Mucosa of descending colon (tissue), 3 donors: ENCODE measurements around the gene PARP14. TPM values are rescaled to one million over a fixed set of nuclear protein-coding genes. Genes with fewer than 3 reads are reported as not detected.

ENCODE experiments used
- ATAC-seq: fragments of 200-7000 bp; cut with Tn5 transposase; one replicate; pipeline ENCODE4 v1.9.1; 2020; ENCODE audit warnings: mild to moderate bottlenecking, moderate library complexity
- DNase-seq, 3 donors: peaks; one replicate each; pipeline ENCODE4 v3.0.0-alpha.2; 2020
- H3K36me3 ChIP-seq: fragments of 200-600 bp; one replicate; pipeline ENCODE4 v1.8.0; 2021; ENCODE audit warnings: low read depth, mild to moderate bottlenecking
- H3K4me1 ChIP-seq: fragments of 200-600 bp; one replicate; pipeline ENCODE4 v1.8.0; 2021; ENCODE audit warnings: low read depth, mild to moderate bottlenecking
- H3K4me3 ChIP-seq: fragments of 200-600 bp; one replicate; pipeline ENCODE4 v1.8.0; 2021; ENCODE audit warnings: mild to moderate bottlenecking
- H3K9me3 ChIP-seq: fragments of 200-600 bp; one replicate; pipeline ENCODE4 v1.8.0; 2021; ENCODE audit warnings: mild to moderate bottlenecking
- CTCF ChIP-seq: fragments of 200-600 bp; IDR thresholded peaks from one replicate; pipeline ENCODE4 v1.8.0; 2022; ENCODE audit warnings: antibody characterized with exemption, mild to moderate bottlenecking
- intact Hi-C, 2 donors: fragments of 100-400 bp; cut with DNase I in 1 of 2; cut with micrococcal nuclease in 1 of 2; formaldehyde crosslinking; loops; one replicate each; pipeline versions ENCODE4 v1.11.0 to v1.11.1; 2022; cut with DNase I, micrococcal nuclease
- long read RNA-seq, 2 donors: library from polyadenylated mRNA; unstranded; transcript quantifications; one replicate each; pipeline ENCODE4 v2.0.0, GENCODE V29; 2019 to 2021
- total RNA-seq, 3 donors: library from RNA; stranded (reverse); fragmentation: NEBNext Ultra II Directional in 2 of 3; extraction: Animal tissue kit (Norgen Biotek cat#: 25700) in 2 of 3; gene quantifications; one replicate each; pipeline versions ENCODE4 v1.2.1 to v1.2.4, GENCODE V29; 2021 to 2023
- donor health status: DM: no; HTN: no; CAD: no; lungs with moderate emphysema.
- donor health status: DM: no; HTN: no; CAD: no.
- donor health status: DM: no; HTN: yes; CAD: no.

Gene PARP14
- total RNA-seq: 10 to 100 TPM; 34.7 to 47.9 (median 43.8) TPM
- long read RNA-seq, donor 1, full-length matches to known transcripts: 4 of 14 reads
- long read RNA-seq, donor 1, partial matches to known transcripts: 6 of 14 reads
- long read RNA-seq, donor 1, other reads (novel, unspliced or antisense): 4 of 14 reads
- long read RNA-seq, donor 2, partial matches to known transcripts: 5 of 9 reads
- long read RNA-seq, donor 2, other reads (novel, unspliced or antisense): 4 of 9 reads

GRCh38 chr3:122680475-122681283 is at the start of gene PARP14:
Gene PARP14, plus strand, starts transcription at chr3:122680839. Its CDS starts 45 bp downstream, at chr3:122680884.
- intact Hi-C loops: loop anchor here (5.0 to 10.0 kb wide), 2 partner anchors 118 to 286 kb away; partner anchors contain the start of genes DTX3L (in 1 of the 2) and PARP9 (in 1 of the 2)
- Histone ChIP-seq H3K36me3 (no peaks in the 10 kb centered on the region), H3K4me1 (peaks cover 21% of the 10 kb centered on the region), H3K9me3 (no peaks in the 10 kb centered on the region), H3K4me3 (peak within 1 kb of the TSS; percentile 52)
- peak; percentile 86 for ATAC-seq
- DNase-seq: peak; percentile 83 to 85 (median 84)
- no peak for TF ChIP-seq CTCF

- Histone ChIP-seq H3K36me3 (no peaks in the 10 kb centered on the region), H3K9me3 (no peaks in the 10 kb centered on the region), H3K4me3 (no peak overlapping the region), H3K4me1 (no peaks in the 10 kb centered on the region)
- DNase-seq: no peak
- ATAC-seq: no peak
- no peak for TF ChIP-seq CTCF
- intact Hi-C loops: no loop called here
These were observed 44.9 kb upstream of the PARP14 start for GRCh38 chr3:122635789-122636188.

- Histone ChIP-seq H3K9me3 (no peaks in the 10 kb centered on the region), H3K36me3 (no peaks in the 10 kb centered on the region), H3K4me1 (no peaks in the 10 kb centered on the region), H3K4me3 (no peak overlapping the region)
- intact Hi-C loops: no loop called here
- no peak for DNase-seq
- ATAC-seq: no peak
- no peak for TF ChIP-seq CTCF
These were observed 43.9 kb upstream of the PARP14 start for GRCh38 chr3:122636697-122637096.

- H3K36me3 ChIP-seq: no peaks in the 10 kb centered on the region
- intact Hi-C loops: no loop called here
- no peak for TF ChIP-seq CTCF
- no peak for ATAC-seq
- no peak for DNase-seq
- no peaks in the 10 kb centered on the region for H3K4me1 ChIP-seq
- H3K4me3 ChIP-seq: no peak overlapping the region
- H3K9me3 ChIP-seq: no peaks in the 10 kb centered on the region
These were observed 40.1 kb upstream of the PARP14 start for GRCh38 chr3:122640437-122640999.

- ATAC-seq (no peak), DNase-seq (no peak)
- intact Hi-C loops: no loop called here
These were observed 37.7 kb upstream of the PARP14 start for GRCh38 chr3:122642935-122643334.

More at GRCh38 chr3:122642935-122643334, 37.7 kb upstream of the PARP14 start:
- no peaks in the 10 kb centered on the region for H3K36me3 ChIP-seq
- H3K9me3 ChIP-seq: no peaks in the 10 kb centered on the region
- no peaks in the 10 kb centered on the region for H3K4me1 ChIP-seq
- no peak for TF ChIP-seq CTCF
- H3K4me3 ChIP-seq: no peak overlapping the region
